ENCODE measurements around the gene PLCL1. TPM values are rescaled to one million over a fixed set of nuclear protein-coding genes. Genes with fewer than 3 reads are reported as not detected.

PLCL1 gene
- total and polyA plus RNA-seq, 12 donors = 17.3 to 131 (median 102) TPM

DNA sequence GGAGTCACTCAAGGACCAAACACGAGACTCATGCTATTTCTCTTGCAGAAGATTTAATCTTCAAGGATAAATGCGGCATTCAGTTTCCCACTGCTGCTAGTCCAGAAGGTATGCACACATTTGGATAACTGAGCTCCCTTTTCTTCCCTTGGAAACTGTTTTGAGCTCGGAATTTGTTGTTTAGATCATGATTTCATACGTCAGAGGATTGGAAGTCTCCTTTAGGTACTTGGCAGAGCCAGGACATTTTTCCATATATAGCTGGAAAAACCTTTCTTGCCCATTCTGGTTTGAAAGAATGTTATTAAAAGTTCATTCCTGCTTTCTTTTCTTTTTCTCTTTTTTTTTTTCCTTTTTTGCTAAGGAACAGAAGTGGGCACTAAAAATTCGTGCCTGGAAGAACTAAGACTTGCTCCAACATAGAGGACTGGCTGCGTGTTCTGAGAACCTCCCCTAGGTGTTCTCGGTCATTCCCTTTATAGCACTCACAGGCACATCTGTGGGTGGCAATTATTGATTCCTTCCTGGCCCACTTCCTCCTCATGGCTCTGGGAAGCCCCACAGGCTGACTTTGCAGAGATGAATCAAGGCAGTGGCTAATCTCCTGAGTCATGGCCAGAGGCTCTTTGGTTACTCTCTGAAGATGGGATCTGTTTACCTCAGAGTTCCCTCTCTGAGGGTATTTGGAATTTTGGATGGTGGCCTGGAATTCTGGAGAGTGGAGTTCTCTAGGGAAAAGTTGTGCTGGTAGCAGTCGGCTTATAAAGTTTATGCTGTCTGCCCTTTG lies 104.8 kb downstream of the PLCL1 start:
- Histone ChIP-seq H3K4me1 (peaks cover 0 to 43% (median 29%) of the 10 kb centered on the region in 9 donors), H3K4me3 (no peak overlapping the region), H3K27ac (peak overlapping the region in 3 of 10 donors; percentile 3 to 61 (median 33)), H3K36me3 (no peaks in the 10 kb centered on the region), H3K27me3 (no peaks in the 10 kb centered on the region), H3K9me3 (peaks cover 0 to 6% (median 0%) of the 10 kb centered on the region in 11 donors)
- DNase-seq = no peak
- ATAC-seq = peak in 7 of 8 donors; percentile 30 to 64 (median 53)
- TF ChIP-seq, protein P1, sequence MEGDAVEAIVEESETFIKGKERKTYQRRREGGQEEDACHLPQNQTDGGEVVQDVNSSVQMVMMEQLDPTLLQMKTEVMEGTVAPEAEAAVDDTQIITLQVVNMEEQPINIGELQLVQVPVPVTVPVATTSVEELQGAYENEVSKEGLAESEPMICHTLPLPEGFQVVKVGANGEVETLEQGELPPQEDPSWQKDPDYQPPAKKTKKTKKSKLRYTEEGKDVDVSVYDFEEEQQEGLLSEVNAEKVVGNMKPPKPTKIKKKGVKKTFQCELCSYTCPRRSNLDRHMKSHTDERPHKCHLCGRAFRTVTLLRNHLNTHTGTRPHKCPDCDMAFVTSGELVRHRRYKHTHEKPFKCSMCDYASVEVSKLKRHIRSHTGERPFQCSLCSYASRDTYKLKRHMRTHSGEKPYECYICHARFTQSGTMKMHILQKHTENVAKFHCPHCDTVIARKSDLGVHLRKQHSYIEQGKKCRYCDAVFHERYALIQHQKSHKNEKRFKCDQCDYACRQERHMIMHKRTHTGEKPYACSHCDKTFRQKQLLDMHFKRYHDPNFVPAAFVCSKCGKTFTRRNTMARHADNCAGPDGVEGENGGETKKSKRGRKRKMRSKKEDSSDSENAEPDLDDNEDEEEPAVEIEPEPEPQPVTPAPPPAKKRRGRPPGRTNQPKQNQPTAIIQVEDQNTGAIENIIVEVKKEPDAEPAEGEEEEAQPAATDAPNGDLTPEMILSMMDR (IDR thresholded peaks at IDR 0.05) = no peak
- intact Hi-C loops (cut with DNase I) = no loop called here
- WGBS, 2 donors = 51 to 53% methylated on average over 8 of the region's 8 CpGs

DNA sequence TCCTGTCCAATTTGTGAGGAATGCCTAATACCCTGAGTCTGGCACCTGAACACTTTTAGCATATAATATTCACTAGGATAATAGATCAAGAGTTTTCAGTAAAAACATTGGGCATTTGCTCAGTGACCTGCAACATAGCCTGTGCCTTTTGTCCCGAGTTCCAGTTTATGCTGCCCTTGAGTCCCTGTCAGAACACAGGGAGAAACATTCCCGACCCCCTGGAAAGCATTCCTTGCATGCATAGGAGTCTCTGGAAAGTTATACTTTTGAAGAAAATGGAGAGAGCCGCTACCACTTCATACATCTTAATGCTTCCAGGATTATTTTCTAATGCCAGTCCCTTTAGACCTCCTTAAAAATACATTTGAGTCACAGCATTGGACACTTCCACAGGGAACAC lies 107.3 kb downstream of the PLCL1 start:
- no peaks in the 10 kb centered on the region for H3K36me3 ChIP-seq
- DNase-seq (no peak), ATAC-seq (no peak)
- no peak overlapping the region for H3K27ac ChIP-seq
- H3K9me3 ChIP-seq = no peaks in the 10 kb centered on the region
- WGBS, 2 donors = 70 to 81% methylated on average over 3 of the region's 3 CpGs
- no peak overlapping the region for H3K4me3 ChIP-seq
- H3K27me3 ChIP-seq = no peaks in the 10 kb centered on the region
- TF ChIP-seq, protein P1 (IDR thresholded peaks at IDR 0.05) = no peak
- peaks cover 0 to 66% (median 48%) of the 10 kb centered on the region in 9 donors for H3K4me1 ChIP-seq
- intact Hi-C loops (cut with DNase I) = no loop called here

DNA sequence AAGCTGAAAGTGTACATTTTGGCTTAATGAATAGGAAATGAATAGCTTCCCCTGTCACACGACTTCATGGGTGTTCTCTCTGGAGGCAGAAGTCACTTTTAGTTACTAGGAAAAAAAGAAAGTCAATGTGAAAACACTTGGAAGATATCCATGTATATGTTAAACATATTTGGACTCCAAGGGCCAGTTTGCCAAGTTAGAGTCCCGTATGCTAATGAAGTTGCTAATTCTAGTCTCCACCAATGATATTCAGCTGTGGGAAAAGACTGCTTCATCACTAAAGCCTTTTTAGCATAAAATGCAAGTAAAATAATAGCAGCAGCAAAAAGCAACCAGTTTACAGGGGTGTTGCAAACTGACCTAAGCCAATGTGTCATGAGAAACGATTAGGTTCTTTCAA lies 108.7 kb downstream of the PLCL1 start:
- H3K27ac ChIP-seq = no peak overlapping the region
- ATAC-seq = no peak
- no peaks in the 10 kb centered on the region for H3K27me3 ChIP-seq
- DNase-seq = no peak
- H3K4me1 ChIP-seq = peaks cover 0 to 64% (median 42%) of the 10 kb centered on the region in 9 donors
- TF ChIP-seq, protein P1 (IDR thresholded peaks at IDR 0.05) = no peak
- no peak overlapping the region for H3K4me3 ChIP-seq
- WGBS, 2 donors = 70 to 73% methylated on average over 3 of the region's 3 CpGs
- intact Hi-C loops (cut with DNase I) = no loop called here
- no peaks in the 10 kb centered on the region for H3K36me3 ChIP-seq
- H3K9me3 ChIP-seq = no peaks in the 10 kb centered on the region

DNA sequence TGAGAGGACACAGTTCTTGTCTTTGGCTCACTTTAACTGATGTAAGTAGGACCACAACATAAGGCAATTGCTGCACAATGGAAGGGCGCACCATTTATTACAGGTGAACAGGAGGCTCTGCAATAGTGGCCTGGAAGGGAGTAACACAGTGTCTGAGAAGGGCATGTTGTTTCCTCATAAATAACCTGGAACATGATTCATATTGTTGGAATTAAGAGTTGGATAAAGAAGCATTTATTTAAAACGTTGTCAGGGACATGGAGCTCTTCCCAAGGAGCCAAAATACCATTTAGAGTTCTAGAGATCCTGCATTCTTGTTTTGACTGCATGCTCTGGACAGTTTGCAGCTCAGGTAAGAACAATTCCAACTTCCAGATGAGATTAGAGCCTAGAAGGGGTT lies 110.4 kb downstream of the PLCL1 start:
- Histone ChIP-seq H3K27ac (peak overlapping the region in 2 of 10 donors; percentile 16 to 50), H3K27me3 (no peaks in the 10 kb centered on the region), H3K4me3 (no peak overlapping the region), H3K36me3 (no peaks in the 10 kb centered on the region), H3K4me1 (peaks cover 0 to 55% (median 35%) of the 10 kb centered on the region in 9 donors), H3K9me3 (no peaks in the 10 kb centered on the region)
- WGBS, 2 donors = 55 to 60% methylated on average over 2 of the region's 2 CpGs
- ATAC-seq = peak in 2 of 8 donors; percentile 28 to 53
- intact Hi-C loops (cut with DNase I) = loop anchor here in 1 of 10 donors (5.0 kb wide), 1 partner anchor 38 kb away; no protein-coding TSS in a partner anchor
- TF ChIP-seq, protein P1 (IDR thresholded peaks at IDR 0.05) = no peak
- DNase-seq = no peak
